GM21381 (cell line): Measurements from ENCODE around the gene MTG2.

Source experiments
- ATAC-seq: cut with Tn5 transposase; IDR thresholded peaks from one replicate; pipeline ENCODE4 v1.9.1; 2021; ENCODE audit warnings: mild to moderate bottlenecking, moderate library complexity; ENCODE audit not compliant: unreplicated experiment

Gene MTG2

DNA sequence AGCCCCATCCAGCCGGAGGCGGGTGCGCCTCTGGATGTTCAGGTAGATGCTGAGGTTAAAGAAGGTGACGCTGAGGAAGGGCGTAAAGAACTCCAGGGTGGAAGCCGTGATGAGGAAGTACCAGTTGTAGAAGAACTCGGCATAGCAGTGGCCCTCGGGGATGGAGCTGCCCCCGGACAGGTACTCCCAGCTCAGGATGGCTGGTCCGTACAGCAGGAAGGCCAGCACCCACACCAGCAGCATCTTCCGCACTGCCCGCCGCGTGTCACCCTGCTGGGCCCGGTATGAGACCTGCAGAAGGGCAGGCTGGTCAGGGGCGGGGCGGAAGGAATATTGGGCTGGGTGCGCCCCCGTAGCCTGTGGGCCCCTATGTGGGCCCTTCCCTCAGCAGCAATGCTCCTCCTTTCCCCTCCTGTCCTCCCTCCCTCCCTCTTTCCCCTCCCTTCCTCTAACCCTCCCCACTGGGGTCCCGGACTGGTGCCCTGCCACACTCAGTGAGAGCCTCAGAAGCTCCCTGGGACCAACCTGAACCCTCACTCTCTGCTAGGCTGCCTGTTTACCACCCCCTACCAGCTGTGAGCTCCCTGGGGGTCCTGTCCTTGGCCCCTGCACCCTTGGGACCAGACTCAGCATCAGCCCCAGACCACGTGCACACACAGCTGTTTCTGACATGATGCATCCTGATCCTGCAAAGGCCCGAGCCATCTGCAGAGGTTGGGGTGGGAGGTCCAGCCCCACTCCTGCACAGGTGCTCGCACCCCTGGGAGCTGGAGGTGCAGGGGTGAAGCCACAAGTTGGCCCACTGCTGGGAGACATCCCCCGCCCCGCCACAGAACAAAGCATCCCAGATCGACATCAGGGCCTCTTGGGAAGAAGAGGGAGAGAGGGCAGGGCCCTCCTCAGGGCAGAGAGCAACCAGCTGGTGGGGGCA lies 34.1 kb downstream of the MTG2 start:
- ATAC-seq, result no peak

DNA sequence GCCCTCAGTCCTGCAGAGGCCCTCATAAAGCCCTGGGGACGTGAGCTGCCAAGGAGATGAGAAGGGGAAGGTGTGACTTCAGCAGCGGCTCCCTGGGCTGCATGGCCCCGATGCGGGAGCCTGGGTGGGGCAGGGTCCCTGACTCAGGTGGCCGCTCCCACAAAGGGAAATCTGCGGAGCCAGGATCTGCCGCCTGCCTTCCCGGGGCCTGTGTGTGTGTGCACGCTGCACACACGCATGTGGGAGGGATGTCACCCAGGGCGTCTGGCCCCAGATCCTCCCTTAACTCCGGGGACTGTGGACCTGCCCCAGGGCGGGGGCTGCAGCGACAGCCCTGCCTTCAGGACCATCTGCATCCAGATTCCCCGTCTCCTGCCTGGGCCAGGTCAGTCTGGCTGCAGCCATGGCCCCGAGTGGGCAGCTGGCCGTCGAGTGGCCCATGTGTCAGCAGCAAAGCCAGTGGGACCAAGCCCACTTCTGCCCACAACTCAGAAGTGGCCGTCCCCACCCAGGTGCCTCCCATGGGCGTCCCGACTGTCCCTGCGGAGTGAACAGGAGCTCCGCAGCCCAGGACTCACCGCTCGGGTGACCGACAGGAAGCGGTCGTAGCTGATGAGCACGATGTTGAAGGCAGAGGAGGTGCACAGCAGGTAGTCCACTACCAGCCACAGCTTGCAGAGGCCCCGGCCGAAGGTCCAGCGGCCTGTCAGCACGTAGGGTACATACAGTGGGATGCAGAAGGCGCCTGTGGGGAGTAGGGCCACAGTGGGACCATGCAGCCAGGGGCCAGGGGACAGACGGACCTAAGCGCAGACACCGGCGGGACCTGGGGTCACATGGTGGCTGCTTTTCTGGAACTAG lies 35.3 kb downstream of the MTG2 start:
- ATAC-seq, result no peak

DNA sequence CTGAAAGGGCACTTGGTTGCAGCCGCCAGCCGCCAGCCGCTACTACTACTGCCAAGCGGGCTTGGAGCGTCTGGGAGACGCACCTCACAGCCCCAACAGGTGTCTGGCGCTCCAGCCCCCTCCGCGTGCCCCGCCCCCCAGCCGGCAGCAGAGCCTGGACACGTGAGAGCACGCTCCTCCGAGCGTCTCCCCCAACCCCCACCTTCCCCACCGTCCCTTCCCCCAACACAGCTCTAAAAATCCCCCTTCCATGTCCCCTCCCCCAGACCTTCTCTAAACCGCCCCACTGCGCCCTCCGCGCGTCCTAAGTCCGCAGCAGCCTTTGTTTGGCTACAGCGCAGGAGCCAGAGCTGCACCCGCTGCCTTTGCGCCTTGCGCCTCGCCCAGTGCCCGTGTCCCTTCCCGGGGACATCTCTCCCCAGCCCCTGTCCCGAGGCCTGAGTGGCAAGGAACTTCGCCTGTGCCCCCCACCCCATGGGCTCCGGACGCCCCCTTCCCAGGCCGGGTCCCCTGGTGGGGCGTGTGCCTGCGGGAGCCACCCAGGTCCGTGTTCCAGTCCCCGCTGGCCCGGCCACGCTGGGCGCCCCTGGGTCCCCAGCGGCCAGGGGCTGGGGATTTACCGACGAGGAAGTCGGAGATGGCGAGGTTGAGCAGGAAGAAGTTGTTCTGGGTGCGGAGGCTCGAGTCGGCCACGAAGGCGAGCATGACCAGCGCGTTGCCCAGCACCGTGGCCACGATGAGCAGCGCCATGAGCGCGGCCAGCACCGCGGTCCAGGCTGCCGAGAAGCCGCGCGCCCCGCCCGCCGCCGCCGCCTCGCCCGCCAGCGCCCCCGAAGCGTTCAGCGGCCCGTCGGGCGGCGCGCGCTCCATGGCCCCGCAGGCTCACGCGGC lies 36.5 kb downstream of the MTG2 start:
- no peak for ATAC-seq

DNA sequence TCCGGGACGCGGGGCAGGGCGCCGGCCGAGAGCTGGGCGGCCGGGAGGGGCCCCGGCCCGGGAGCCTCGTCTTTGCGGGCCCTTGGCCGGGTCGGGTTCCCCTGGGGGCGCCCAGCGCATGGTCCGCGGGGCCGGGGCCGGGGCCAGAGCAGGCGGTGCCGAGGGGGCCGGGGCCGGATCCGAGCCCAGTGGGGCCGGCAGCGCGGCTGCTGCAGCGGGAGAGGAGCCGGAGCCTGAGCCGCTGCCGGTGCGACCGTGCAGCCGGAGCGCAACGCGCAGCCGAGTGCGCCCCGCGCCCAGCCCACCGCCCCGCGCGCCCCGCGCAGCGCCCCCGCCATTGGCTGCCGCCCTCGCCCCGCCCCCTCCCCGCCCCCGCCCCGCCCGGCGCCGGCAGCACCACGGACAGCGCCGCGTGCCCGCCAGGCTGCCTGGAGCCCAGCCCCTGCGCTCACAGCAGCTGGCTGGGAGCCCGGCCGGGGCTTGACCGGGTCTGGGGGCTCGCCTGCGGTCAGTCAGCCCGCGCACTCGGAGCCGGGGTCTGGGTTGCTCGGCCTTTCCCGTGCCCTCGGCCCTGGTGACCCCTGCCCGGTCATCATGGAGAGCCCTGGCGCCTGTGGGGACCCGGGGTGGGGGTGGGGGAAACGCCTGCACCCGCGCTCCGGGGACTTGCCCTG lies 37.3 kb downstream of the MTG2 start, which contains the start of gene HRH3:
Gene HRH3 (minus strand): TSS at position 287 of the 674 bp plus-strand sequence. CDS start 308 bp downstream, outside the sequence.
- no peak for ATAC-seq

DNA sequence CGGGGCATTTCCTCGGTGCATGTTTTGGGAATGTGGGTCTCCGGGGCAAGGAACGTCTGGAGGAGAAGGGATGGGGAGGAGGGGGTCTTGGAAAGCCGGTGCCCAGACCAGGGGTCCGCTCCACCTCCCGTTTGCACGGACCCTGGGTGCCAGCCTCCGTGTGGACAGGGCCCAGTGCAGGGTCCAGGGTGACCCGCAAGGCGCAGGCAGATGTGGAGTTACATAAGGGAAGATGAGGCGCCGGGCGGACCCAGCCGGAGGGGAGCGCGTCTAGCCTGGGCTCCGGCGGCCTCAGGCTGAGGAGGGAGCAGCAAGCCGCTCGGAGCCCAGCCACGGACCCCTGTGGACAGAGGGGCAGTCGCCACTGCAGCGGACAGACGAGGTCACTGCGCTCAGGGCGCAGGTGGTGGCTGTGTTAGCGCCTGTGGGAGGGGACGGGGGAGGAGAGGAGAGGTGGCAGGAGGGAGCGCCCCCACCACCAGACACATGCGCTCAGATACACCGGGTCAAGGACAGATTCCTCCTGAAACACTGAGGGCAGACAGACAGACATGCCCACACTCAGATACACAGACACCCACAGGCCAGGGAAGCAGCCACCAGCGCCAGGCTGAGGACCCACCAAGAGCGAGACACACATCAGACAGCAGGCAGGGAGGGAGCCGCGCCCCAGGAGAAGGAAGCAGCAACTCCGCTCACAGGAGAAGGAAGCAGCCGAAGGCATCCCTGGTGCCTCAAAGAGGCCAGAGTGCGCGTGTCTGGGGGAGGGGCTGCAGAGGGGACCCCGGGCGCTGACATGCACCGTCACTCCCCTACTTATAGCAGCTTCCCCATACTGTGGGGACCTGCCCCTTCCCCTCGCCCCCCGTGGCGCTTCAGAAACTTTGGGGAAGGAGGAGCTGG lies 38.1 kb downstream of the MTG2 start:
- ATAC-seq, result no peak

DNA sequence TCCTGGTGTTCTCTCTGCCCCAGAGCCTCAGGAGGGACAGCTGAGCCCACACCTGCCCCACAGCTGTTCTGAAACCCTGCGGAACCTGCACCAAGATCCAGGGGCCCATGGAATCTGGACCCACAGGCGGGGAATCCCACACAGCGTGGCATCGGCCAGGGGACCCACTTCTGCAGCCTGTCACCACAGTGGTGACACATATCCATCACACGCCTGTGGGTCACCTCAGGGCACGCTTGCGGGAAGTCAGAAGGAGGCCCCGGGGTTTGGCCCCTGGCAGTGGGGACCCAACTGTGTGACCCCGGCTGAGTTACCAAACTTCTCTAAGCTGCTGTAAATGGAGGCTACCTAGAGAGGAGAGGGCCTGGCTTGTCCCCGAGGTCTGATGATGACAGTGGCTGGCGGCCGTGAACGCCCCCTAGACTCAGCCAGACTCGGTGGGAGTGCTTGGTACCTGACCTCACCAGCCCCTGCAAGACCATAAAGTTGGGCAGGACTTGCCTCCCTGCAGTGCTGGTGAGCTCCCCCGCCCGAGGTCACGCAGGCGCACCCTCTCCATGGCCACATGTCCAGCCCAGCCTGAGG lies 39.5 kb downstream of the MTG2 start:
- no peak for ATAC-seq

DNA sequence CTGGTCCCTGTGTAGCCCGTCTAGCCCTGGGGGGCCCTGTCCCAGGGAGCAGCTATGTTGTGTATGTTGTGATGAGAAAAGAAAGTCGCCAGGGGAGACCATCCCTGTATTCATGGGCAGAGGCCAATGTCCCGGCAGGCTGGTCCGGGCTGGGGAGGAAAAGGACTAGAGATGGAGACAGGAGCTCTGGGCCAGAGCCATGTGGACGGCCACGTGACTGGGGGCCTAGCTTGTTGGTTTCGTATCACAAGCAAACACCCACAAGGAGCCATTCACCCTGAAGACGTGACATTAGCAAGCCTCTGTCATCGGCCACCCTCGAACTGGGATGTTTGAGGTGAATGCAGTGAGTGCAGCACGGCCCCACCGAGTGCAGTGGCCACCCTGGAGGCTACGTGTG lies 40.1 kb downstream of the MTG2 start:
- ATAC-seq, result no peak

DNA sequence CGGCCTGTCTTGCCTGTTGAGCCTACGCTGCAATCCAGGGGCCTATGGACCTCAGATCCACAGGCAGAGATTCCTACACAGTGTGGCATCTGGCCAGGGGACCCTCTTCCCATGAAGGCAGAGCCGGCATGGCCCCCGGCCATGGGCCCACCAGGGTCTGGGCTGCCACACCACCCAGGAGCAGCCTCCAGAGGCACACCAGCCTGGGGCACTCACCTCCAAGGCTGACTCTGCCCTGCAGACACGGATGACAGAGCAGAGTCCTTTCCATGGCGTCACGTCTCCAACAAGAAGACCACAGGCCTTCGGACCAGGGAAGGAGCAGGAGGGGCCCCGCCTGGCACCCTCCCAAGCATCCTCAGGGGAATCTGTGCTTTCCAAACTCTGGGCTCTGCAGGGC lies 40.7 kb downstream of the MTG2 start:
- ATAC-seq, result no peak

DNA sequence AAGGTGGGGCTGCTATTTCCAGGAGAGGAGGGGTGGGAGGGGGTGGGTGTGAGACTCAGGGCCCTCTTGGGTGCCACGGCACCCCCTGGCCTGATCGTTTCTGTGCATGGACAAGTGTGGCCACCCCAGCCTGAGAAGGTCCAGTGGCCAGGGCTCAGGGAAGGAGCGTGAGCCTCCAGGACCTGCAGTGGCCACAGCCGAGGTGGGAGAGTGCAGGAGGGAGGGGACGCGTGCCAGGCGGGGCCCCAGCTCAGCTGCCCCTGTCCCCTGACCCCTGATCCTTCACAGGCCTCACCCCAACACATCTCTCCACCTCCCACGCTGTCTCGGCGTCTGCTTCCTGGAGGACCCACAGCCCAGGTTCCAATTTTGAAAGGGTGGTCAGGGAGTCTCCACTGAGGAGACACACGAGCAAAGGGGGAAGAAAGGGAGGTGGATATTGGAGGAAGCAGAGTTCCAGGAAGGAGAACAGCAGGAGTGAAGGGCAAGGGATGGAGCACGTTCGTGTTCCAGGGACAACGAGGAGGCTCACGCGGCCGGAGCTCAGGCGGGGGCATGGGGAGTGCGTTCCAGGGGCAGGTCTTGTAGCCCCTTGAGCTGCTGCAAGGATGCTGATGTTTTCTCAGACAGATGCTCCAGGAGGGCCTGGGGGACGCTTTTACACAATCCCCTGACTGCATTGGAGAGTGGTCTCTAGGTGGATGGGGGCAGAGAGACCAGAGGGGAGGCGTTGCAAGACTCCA lies 41.5 kb downstream of the MTG2 start:
- no peak for ATAC-seq

DNA sequence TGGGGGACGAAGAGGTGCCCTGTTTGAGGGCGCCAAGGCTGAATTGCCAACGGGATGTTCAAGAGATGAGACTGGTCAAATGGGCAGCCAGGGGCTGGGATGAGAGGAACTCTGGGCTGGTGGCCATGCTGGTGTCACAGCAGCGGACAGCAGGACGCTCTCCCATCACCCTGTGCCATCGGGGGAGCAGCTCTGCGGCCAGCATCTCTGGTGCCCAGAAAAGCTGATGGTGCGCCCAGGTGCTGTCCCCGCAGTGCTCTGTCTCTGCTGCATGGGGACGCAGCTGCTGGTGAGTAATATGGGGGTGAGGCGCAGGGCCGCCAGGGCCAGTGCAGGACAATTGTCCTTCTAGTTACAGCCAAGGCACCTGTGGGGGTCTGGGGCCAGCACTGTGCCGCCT lies 42.2 kb downstream of the MTG2 start:
- no peak for ATAC-seq

DNA sequence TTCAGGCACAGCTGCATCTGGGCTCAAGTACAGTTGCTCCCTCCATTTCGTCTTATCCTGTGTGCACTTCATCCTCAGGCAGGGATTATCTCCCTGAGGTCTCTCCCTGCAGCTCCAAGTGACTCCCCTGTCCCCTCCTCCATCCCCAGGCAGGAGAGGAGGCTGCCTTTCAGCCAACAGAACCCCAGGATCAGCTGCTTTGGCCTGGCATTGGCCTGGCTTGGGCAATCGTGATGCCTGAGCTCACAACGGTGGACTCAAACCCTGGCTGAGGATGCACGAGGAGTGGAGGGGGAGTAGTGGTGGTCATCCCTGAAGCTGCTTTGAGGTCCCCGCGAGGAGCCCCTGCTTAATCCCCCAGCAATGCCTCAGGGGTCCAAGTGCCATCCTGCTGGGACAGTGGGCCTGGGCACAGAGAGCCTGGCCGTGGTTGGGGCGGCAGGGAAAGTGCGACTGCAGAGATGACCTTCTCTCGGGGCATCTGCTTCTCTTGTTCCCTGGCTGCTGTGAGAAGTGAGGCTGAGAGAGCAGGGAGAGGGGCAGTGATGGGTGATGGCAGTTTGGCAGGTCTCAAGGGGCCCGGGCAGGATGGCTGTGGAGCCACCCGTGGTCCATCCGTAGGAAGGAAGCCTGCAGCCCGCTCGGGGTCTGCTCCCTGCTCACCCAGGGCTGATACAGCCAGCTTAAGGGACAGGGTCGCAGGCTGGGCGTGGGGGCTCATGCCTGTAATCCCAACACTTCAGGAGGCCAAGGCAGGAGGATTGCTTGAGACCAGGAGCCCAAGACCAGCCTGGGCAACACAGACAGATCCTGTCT lies 43.2 kb downstream of the MTG2 start:
- ATAC-seq, result no peak

DNA sequence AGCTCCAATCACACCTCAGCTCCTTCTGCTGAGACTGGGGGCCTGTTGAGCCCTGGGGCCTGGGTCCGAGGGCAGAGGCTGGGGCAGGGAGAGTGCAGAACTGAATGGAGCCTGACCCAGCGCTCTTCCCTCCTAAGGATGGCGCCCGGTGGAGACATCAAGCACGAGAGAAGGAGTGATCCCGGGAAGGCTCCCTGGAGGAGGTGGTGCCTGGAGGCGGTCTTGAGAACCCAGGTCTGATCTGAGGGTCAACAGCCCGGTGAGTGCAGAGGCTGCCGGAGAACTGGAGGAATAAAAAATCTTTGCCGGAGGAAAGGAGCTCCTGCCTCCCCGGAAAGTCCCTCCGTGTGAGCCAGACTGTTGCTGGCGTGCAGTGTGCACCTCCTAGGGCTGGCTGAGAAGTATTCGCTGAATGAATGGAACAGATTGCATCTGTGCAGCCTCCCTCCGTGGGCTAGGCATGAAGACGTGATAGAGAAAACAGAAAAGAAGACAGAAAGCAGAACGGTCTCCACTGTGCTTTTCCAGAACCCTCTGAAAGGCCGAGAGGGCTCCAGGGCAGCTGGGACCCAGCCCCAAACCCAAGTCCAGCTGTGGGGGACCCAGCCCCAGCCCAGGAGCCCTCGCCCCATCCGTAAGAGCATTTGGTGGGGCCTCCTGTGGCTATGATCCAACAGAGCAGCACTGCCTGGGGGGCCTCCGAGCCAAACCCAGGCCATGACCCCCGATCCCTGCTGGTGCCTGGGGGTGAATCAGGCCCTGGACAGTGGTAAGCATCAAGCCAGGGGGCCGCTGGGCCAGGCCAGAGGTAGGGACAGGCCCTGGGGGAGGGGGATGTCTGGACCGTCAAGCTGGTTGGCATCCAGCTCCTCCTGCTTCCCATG lies 44.1 kb downstream of the MTG2 start:
- no peak for ATAC-seq

DNA sequence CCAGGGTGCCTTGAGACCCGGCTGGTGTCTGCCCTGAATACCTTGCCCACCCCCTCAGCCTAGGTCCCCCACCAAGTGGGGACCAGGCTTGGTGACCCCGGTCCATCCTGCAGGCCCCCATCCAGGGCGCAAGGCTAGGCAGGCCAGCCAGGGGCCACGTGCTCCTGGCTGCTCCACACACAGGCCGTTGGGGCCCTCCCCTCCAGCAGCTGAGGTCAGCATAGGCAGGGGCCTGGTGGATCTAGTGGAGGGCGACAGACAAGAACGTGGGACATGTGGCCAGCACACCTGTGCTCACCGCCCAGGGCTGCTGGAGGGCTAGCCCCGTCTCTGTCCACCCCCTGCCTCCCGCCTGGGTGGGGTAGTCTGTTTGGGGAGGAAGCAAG lies 44.8 kb downstream of the MTG2 start:
- ATAC-seq, result no peak

DNA sequence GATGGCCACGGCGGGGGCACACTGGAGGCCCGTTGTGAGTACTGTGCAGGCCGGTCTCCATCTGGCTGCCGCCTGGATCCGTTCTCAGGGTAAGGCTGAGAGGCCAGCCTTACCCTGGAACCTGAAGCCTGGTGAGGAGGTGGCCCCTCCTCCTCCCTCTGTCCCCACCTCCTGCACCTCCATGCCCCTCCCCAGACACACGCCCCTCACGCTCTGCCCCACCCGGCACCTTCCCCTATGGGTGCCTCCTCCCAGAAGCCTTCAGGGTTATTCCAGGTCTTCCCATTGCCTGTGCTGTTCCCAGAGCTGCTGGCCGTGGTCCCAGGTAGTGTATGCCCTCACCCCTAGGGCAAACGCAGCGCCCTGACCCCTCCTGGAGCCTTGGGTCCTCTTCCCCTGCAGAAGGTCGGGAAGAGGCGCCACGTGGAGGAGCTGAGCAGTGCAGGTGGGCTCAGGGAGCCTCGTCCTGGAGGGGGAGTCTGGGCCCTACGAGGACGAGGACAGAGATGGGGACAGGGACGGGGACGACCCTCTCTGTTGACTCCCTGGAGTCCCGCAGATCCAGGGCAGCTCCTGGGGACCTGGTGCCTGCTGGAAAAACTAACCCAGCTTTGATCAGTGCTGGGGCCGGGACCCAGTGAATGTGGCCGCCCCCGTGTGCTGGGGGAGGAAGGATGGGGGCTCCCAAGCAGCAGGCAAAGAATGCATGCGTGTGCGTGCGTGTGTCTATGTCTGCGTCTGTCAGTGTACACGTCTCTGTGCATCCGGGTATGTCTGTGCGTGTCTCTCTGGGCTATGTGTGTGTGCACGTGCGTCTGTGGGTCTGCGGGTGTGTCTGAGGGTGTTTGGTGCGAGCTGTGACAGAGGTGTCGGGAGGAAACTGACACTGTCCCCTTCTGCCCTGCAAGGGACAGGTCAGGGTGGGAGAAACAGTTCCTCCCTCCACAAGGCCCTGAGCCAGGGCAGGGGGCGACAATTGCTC lies 45.4 kb downstream of the MTG2 start:
- ATAC-seq, result no peak

DNA sequence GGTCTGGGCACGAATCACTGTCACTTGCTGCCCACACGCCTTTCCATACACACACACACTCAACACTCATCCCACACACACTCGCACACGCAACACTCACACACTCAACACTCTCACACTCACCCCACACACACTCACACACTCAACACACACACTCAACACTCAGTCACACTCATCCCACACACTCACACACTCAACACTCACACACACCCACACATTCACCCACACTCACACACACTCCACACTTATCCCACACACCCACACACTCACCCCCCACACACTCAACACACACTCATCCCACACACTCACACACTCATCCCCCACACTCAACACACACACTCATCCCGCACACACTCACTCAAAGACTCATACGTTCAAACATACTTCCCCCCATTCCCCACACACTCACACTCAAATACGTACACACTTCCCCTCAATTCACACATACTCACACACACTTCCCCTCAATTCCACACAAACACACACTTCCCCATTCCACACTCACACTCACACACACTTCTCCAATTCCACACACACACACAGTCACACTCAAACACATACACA lies 46.2 kb downstream of the MTG2 start:
- no peak for ATAC-seq
